HepG2 (cell line): Measurements from ENCODE around the gene GDF15. TPM values are rescaled to one million over a fixed set of nuclear protein-coding genes. Genes with fewer than 3 reads are reported as not detected.

Source experiments
- AGO2 ChIP-seq: fragments of 200-400 bp; formaldehyde crosslinking; optimal IDR thresholded peaks from 2 replicates; pipeline ENCODE3; 2017; ENCODE audit warnings: mild to moderate bottlenecking, low read depth, low read length, moderate library complexity
- FLYWCH1 ChIP-seq: sonication (generic); formaldehyde crosslinking; IDR thresholded peaks from 2 replicates; pipeline ENCODE4 v1.8.1; 2023; ENCODE audit warnings: mild to moderate bottlenecking, missing genetic modification reagents
- GATAD2A ChIP-seq: IDR thresholded peaks from 2 replicates; pipeline ENCODE4 v1.6.1; 2016
- KDM5A ChIP-seq: fragments of 200-600 bp; sonication (generic); IDR thresholded peaks from 2 replicates; pipeline ENCODE4 v1.7.0; 2018; ENCODE audit warnings: antibody characterized with exemption, mild to moderate bottlenecking, low read length, borderline replicate concordance
- MBD4 ChIP-seq: IDR thresholded peaks from 2 replicates; pipeline ENCODE4 v1.6.1; 2012; ENCODE audit warnings: low read length, inconsistent platforms, borderline replicate concordance
- MIER3 ChIP-seq: IDR thresholded peaks from 2 replicates; pipeline ENCODE4 v1.6.1; 2016; ENCODE audit warnings: missing compliant biosample characterization, borderline replicate concordance
- PAWR ChIP-seq: sonication (generic); formaldehyde crosslinking; IDR thresholded peaks from 2 replicates; pipeline ENCODE4 v1.4.0; 2020; ENCODE audit warnings: missing genetic modification reagents, mild to moderate bottlenecking, borderline replicate concordance
- POLR2AphosphoS5 ChIP-seq: IDR thresholded peaks from 2 replicates; pipeline ENCODE4 v1.6.1; 2012; ENCODE audit warnings: low read depth, low read length
- SRSF9 ChIP-seq: fragments of 200-400 bp; formaldehyde crosslinking; IDR thresholded peaks from 2 replicates; pipeline ENCODE4 v1.6.1; 2018; ENCODE audit warnings: borderline replicate concordance, mild to moderate bottlenecking, low read depth, low read length; ENCODE audit not compliant: insufficient read depth, poor library complexity, severe bottlenecking
- TBP ChIP-seq: sonication (generic); formaldehyde crosslinking; IDR thresholded peaks from 2 replicates; pipeline ENCODE4 v1.5.0; 2020; ENCODE audit warnings: missing genetic modification reagents
- ZNF510 ChIP-seq: sonication (generic); formaldehyde crosslinking; IDR thresholded peaks from 2 replicates; pipeline ENCODE4 v1.4.0; 2020; ENCODE audit warnings: low read depth, mild to moderate bottlenecking, missing genetic modification reagents
- ZNF558 ChIP-seq: sonication (generic); formaldehyde crosslinking; IDR thresholded peaks from 2 replicates; pipeline ENCODE4 v1.9.0; 2022; ENCODE audit warnings: mild to moderate bottlenecking, missing genetic modification reagents, borderline replicate concordance
- ZNF709 ChIP-seq: sonication (generic); formaldehyde crosslinking; IDR thresholded peaks from 2 replicates; pipeline ENCODE4 v1.5.0; 2020; ENCODE audit warnings: mild to moderate bottlenecking, missing genetic modification reagents
- ZNF747 ChIP-seq: sonication (generic); formaldehyde crosslinking; IDR thresholded peaks from 2 replicates; pipeline ENCODE4 v1.8.1; 2023; ENCODE audit warnings: missing genetic modification reagents, mild to moderate bottlenecking, borderline replicate concordance
- ZNF749 ChIP-seq: sonication (generic); formaldehyde crosslinking; IDR thresholded peaks from 2 replicates; pipeline ENCODE4 v1.8.0; 2022; ENCODE audit warnings: mild to moderate bottlenecking, missing genetic modification reagents, moderate library complexity, borderline replicate concordance
- ZNF816 ChIP-seq: sonication (generic); formaldehyde crosslinking; IDR thresholded peaks from 2 replicates; pipeline ENCODE4 v1.8.0; 2022; ENCODE audit warnings: missing genetic modification reagents, mild to moderate bottlenecking, borderline replicate concordance
- ZNF850 ChIP-seq: sonication (generic); formaldehyde crosslinking; conservative IDR thresholded peaks from 2 replicates; pipeline ENCODE4 v1.9.0; 2021; ENCODE audit warnings: mild to moderate bottlenecking, missing genetic modification reagents
- polyA plus RNA-seq, 8 experiments: library from polyadenylated mRNA; depleted of rRNA in 3 of 8; stranded (reverse) in 7 of 8; unstranded in 1 of 8; fragments of >200 nt; fragmentation: Illumina TruSeq in 4 of 8; extraction: Trizol in 4 of 8; gene quantifications; 2 replicates each; pipeline versions ENCODE4 v1.2.1 to v1.2.3, GENCODE V29; 2011 to 2016; ENCODE audit warnings: low read depth in 4 of 8, missing spikeins in 1 of 8, mixed read lengths in 1 of 8; ENCODE audit not compliant: insufficient read depth in 1 of 8
- total RNA-seq, 5 experiments: library from RNA; depleted of rRNA; stranded (reverse); fragments of >200 nt; fragmentation: Illumina TruSeq; extraction: Trizol; gene quantifications; 2 replicates each; pipeline ENCODE4 v1.2.3, GENCODE V29; 2016; ENCODE audit warnings: low read depth in 1 of 5
- TF ChIP-seq, protein P1 (sequence below): sonication (generic); formaldehyde crosslinking; IDR thresholded peaks from 2 replicates; pipeline ENCODE4 v1.4.0; 2020; ENCODE audit warnings: mild to moderate bottlenecking, missing genetic modification reagents
- TF ChIP-seq, protein P2 (sequence below): IDR thresholded peaks from 2 replicates; pipeline ENCODE4 v1.6.1; 2016; ENCODE audit warnings: mild to moderate bottlenecking
- TF ChIP-seq, protein P3 (sequence below): sonication (generic); formaldehyde crosslinking; IDR thresholded peaks from 2 replicates; pipeline ENCODE4 v1.4.0; 2020; ENCODE audit warnings: missing genetic modification reagents, mild to moderate bottlenecking, borderline replicate concordance

GDF15 gene
- total and polyA plus RNA-seq, 2 of the 13 experiments (the other 11 are each of a cell fraction or from before 2014, with no cell fraction given) = 146 to 422 TPM

DNA sequence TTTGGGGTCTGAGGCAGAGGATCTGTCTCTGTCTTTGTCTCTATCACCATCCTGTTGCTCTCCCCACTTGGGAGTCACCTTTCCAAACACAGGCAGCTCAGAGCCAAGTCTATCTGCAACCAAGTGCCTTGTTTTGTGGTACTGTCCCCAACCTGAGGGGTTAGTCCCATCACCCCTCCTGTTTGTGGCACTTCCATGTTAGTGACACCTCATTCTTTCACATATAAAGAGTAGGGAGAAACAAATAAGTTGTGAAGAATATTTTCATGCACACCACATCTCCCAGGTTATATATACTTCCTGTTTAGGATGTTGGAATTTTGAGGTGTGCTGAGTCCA, 3.7 kb downstream of the GDF15 start (continued):
- TF ChIP-seq, protein P1, sequence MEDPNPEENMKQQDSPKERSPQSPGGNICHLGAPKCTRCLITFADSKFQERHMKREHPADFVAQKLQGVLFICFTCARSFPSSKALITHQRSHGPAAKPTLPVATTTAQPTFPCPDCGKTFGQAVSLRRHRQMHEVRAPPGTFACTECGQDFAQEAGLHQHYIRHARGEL (CRISPR knock-in tag) = no peak
- no peak for TF ChIP-seq AGO2
- peak; percentile 43; the same call in 1 of the 2 replicates for TF ChIP-seq ZNF747
- peak; percentile 77; the same call in 1 of the 2 replicates for TF ChIP-seq ZNF816
- no peak for TF ChIP-seq KDM5A
- TF ChIP-seq PAWR (CRISPR knock-in tag) = no peak
- TF ChIP-seq FLYWCH1 = no peak
- 0 out of 2 replicates have a peak, but pooled peaks have one; percentile 72 for TF ChIP-seq MBD4
- TF ChIP-seq, protein P2, sequence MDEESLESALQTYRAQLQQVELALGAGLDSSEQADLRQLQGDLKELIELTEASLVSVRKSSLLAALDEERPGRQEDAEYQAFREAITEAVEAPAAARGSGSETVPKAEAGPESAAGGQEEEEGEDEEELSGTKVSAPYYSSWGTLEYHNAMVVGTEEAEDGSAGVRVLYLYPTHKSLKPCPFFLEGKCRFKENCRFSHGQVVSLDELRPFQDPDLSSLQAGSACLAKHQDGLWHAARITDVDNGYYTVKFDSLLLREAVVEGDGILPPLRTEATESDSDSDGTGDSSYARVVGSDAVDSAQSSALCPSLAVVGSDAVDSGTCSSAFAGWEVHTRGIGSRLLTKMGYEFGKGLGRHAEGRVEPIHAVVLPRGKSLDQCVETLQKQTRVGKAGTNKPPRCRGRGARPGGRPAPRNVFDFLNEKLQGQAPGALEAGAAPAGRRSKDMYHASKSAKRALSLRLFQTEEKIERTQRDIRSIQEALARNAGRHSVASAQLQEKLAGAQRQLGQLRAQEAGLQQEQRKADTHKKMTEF (CRISPR knock-in tag) = no peak
- no peak for TF ChIP-seq TBP (CRISPR knock-in tag)
- peak; percentile 76; the same call in 1 of the 2 replicates for TF ChIP-seq ZNF709 (CRISPR knock-in tag)
- 0 out of 2 replicates have a peak, but pooled peaks have one; percentile 34 for TF ChIP-seq ZNF749
- TF ChIP-seq SRSF9 = no peak
- TF ChIP-seq POLR2AphosphoS5 = peak; percentile 84
- TF ChIP-seq ZNF558 (CRISPR knock-in tag) = no peak
- TF ChIP-seq, protein P3, sequence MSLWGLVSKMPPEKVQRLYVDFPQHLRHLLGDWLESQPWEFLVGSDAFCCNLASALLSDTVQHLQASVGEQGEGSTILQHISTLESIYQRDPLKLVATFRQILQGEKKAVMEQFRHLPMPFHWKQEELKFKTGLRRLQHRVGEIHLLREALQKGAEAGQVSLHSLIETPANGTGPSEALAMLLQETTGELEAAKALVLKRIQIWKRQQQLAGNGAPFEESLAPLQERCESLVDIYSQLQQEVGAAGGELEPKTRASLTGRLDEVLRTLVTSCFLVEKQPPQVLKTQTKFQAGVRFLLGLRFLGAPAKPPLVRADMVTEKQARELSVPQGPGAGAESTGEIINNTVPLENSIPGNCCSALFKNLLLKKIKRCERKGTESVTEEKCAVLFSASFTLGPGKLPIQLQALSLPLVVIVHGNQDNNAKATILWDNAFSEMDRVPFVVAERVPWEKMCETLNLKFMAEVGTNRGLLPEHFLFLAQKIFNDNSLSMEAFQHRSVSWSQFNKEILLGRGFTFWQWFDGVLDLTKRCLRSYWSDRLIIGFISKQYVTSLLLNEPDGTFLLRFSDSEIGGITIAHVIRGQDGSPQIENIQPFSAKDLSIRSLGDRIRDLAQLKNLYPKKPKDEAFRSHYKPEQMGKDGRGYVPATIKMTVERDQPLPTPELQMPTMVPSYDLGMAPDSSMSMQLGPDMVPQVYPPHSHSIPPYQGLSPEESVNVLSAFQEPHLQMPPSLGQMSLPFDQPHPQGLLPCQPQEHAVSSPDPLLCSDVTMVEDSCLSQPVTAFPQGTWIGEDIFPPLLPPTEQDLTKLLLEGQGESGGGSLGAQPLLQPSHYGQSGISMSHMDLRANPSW (CRISPR knock-in tag) = no peak
- 0 out of 2 replicates have a peak, but pooled peaks have one; percentile 7 for TF ChIP-seq MIER3 (CRISPR knock-in tag)
- 0 out of 2 replicates have a peak, but pooled peaks have one; percentile 7 for TF ChIP-seq GATAD2A
- TF ChIP-seq ZNF850 (CRISPR knock-in tag) = 0 out of 2 replicates have a peak, but pooled peaks have one; percentile 44
- TF ChIP-seq ZNF510 = no peak
